Stimulated activated CD4-positive, alpha-beta T cell treated with anti-CD3 and anti-CD28 coated beads, Interleukin-4, amount 100 ng/mL, for 48 hours (primary cell): ENCODE data around the gene CALN1.
"Not testable (repeated sequence)": the region's sequence is repeated elsewhere in the genome, so short reads cannot be mapped to it uniquely, and the experiment has no call there.

ENCODE experiments used
- DNase-seq, 2 donors: peaks; one replicate each; pipeline ENCODE4 v3.0.0-alpha.2; 2020; ENCODE audit warnings: low read depth in 2 of 2

Gene CALN1

DNA sequence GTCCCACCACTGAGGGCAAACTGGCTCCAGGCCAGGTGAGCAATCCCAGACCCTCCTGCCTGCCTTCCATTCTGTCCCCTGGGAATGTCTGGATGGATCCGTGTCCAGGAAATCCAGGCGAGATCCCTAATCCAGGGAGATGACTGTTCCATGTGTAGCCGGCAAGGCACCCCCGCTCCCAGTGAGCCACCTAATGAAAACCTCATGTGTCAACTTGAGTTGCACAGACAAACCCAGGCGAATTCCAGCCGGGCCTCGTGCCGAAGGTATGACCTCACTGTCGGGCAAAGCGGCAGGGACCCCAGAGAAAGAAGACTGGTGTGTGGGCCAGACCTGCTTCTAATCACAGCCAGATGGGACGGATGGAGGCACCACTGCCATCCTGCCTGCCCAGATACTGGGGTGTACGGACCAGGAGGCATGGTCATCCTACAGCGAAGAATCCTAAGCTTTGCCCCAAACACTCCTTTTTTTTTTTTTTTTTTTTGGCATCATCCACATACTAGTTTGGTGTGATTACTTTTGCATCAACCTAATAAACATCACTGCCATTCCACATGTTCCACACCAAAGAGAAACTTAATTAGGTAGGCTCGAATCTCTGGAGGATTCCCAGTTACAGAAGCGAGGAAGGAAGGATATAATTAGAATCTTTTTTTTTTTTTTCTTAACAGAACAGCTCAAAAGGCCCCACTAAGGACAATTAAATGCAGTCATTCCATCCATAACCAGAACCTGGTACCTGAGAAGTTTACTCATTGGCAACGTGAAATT is 313.1 kb downstream of the CALN1 start:
- DNase-seq: no peak

DNA sequence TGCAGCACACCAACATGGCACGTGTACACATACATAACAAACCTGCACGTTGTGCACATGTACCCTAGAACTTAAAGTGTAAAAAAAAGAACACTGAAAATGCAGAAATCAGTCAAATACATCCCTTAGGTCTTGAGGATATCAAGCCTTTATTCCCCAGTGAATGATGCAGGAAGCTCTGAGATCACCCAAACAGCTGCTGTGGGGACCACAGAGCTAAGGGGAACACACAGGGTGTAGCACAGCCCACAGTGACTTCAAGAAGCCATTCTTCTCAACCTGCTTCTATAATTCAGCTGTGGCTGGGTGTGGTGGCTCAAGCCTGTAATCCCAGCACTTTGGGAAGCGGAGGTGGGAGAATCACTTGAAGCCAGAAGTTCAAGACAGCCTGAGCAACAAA is 314.9 kb downstream of the CALN1 start:
- DNase-seq: no peak

DNA sequence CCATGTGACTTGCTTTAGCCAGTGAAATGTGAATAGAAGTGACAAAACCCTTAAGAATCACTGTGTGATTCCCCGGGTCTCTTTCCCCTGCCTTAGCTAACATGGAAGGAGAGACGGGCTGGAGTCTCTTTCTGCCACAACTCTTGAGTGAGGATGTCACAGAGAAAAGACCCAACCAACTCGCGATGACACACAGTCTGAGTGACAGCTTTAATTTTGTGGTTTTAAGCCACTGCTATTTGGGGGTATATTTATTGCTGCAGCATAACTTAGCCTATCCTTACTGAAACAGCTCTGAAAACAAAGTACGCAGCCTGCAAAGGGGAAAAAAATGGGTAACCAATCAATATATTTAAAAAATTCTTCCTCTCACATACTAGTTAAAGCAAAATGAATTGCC is 319.4 kb downstream of the CALN1 start:
- DNase-seq: no peak

DNA sequence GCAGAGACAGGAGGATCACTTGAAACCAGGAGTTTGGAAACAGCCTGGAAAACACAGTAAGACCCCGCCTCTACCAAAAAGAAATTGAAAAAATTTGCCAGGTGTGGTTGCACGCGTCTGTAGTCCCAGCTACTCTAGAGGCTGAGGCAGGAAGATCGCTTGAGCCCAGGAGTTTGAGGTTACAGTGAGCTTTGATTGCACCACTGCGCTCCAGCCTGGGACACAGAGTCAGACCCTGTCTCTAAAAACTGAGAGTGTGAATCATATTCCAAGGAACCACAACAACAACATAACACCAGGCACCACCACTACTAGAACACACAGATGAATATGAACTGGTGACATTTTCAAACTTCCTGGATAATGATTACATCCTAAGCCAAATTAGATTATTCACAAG is 324.2 kb downstream of the CALN1 start:
- DNase-seq: no peak

DNA sequence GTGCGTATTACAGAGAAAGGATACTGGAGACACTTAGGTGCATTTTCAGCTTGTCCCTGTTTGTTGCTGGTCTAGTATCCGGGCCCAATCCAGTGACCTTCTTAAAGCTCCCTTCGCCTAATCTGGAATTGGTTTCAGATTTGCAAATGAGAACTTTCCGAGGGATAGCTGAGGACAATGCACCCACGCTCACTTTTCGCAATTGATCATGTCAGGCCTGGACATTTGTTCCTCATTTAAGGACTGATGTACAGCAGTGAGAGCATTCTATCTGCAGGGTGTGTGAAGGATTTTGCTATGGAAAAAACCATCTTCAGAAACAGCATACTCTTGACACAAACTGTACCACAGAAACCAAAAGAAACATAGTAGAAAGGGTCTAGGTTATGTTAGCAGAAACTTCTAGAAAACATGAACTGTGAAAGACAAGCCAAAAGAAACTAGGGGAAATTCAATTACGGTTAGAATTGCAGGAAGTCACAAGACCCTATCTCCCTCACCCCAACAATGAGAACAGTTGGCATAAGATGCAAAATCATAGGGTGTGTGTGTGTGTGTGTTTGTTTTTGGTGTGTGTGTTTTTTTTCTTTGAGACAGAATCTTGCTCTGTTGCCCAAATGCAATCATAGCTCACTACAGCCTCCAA is 331.1 kb downstream of the CALN1 start:
- no peak for DNase-seq

DNA sequence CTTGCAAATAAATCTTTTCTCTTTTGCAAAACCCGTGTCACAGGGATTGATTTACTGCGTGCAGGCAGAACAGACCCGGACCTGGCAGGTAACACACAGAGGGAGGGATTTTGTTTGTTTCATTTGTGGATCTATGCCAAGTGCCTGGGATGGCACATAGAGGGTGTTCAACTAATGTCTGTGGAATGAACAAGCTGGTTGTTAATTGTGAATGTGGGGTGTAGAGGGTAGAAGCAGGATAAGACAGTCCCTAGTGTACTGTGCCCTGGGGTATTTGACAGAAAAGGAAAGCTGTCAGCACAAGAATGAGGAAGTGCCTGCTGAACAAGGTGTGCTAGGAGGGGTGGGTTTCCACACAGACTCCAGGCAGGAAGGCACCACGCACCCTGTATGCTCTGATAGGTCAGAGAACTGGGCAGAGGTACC is 331.8 kb downstream of the CALN1 start:
- DNase-seq: no peak

DNA sequence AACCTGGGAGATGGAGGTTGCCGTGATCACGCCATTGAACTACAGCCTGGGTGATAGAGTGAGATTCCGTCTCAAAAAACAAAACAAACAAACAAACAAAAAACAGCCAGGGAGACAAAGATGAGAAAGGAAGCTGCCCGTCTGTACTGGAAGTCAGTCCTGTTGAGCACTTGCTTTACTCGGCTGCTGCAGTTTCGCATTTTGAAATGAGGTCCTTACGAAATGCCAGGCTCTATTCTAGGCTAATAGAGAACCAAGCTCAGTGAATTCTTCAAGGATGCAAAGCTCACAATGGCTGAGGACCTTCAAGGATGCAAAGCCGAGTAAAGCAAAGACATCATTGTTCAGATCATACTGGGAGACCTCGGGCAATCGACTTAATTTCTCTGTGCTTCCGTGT is 333.3 kb downstream of the CALN1 start:
- DNase-seq: no peak

DNA sequence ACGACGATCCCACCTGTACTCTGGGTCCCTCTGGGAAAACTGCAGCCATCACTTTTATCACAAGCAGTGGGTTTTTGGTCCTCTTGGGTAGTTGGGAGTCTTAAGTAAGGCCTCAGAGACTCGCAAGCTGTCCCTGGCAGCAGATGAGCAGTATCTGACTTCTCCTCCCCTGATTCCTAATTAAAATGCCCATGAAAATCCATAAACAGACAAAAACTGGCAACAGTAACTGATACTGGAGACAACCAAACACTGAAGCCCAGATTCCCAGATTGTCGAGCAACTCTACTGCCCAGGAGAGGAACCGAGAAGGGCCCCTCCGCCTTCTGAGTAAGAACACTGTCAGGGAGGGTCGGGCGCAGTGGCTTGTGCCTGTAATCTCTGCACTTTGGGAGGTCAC is 333.8 kb downstream of the CALN1 start:
- DNase-seq: no peak

DNA sequence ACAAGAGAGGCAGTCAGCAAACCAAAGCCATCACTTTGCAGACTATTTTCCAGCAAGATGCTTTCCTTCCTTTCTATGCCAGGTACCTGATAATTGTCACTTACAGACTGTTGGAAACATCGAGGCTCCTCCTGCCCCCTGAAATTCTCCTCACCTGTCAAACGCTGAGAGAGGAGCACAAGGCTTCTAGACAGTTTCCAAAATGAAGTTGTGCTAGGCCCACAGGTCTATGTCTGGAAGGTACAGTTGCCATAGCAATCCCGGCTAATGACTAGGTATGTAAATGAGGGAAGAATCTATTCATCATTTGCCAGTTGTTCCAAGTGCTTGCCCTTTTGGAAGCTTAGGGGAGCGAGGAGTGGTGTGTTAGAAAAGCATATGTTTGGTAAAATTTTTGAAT is 334.4 kb downstream of the CALN1 start:
- DNase-seq: no peak

DNA sequence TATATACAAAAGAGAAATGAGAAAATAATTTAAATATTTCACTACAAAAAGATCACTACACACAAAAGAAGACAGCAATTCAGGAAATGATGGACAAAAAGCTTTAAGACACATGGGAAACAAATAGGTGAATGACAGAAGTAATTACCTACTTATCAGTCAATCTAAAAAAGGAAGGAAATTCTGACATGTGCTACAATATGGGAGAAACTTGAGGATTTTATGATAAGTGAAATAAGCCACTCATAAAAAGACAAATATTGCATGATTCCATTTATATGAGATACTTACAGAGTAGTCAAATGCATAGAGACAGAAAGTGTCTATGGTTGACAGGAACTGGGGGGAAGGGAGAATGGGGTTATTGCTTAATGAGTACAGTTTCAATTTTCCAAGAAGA is 339.2 kb downstream of the CALN1 start:
- DNase-seq: no peak

DNA sequence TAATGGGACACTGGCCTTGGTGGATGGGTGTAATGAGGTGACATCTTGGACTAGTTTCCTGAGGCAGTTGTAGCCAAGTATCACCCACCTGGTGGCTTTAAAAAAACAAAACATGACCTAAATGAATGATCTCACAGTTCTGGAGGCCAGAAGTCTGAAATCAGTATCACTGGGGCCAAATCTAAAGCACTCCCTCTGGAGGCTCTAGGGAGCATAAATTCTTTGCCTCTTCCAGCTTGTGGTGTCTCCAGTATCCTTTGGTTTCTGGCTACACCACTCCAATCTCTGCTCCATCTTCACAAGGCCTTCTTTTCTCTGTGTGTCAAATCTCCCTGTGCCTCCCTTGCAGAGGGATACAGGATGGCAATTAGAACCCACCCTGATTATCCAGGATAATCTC is 342.9 kb downstream of the CALN1 start:
- DNase-seq: no peak

DNA sequence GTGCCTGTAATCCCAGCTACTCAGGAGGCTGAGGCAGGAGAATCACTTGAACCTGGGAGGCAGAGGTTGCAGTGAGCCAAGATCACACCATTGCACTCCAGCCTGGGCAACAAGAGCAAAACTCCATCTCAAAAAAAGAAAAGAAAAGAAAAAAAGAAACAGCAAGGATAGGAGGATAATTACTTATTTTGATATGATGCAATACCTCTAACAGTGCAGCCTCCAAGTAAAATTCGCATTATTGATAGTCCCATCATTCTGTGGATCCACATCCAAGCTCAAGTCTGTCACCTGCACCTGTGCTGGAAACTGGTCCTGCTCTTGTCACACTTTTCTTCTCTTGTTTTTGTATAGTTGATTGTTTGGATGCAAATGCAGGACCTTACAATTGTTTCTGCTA is 346.4 kb downstream of the CALN1 start:
- DNase-seq: not testable (repeated sequence)

DNA sequence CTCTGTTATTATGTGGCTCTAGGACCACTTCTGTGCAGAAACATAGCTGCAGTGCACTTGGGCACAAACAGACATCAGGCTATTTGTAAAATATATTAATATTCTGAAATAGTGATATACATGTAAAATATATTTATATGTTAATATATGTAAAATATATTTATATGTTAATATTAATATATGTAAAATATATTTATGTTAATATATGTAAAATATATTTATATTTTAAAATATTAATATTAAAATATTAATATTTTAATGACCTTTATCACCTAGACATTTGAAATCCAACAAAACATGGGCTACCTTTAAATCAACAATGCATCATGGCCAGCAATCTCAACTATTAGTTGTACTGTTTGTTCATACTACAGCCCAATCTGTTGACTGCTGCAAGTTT is 347.2 kb downstream of the CALN1 start:
- DNase-seq: no peak

DNA sequence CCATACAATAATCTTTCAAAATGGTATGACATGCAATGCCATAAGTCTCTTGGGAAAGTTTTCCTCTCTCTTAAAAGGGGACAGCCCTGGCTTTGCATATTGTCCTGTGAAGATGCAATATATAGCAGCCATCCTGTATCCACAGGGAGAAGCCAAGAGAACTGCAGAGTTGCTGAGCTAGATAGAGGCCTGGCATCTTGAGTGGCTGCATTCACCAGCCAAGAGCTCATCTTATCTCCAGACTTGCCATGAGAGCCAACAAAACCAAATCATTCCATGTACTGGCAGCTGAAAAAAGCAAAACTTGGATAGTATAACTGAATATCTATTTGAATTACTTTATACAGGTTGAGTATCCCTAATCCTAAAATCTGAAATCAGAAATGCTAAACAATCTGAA is 348.8 kb downstream of the CALN1 start:
- no peak for DNase-seq

DNA sequence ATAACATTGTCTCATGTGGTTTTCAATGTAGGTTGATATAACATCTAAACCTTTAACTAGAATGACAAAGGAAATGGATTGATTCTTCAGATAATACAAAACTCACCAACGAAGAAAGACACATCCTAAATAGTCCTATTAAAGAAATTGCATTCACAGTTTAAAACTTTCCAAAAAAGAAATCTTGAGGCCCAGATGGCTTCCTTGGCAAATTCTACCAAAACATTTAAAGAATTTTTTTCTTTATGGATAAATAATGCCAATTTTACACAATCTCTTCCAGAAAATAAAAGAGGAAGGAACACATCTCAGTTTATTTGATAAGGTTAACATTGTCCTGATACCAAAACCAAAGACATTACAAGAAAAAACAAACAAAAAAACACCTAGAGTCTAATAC is 349.5 kb downstream of the CALN1 start:
- no peak for DNase-seq

DNA sequence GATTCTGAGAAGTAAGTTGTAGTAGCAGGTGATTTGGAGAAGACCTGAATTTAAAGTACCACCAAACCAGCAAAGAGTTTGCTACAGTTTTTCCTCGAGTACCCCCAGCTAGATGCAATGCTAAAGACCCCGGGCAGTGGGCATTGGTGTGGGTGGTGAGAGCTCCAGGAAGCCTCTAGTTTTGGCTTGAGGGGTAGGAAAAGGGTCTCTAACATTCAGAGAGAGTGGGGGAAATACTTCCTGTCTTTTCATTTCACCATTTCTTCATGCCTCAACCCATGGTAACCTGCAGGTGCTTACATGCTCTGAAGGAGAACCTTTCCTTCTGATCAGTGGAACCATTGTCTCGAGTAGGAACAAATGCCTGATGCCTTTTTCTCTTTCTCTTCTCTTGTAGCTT is 352.2 kb downstream of the CALN1 start:
- DNase-seq: no peak

DNA sequence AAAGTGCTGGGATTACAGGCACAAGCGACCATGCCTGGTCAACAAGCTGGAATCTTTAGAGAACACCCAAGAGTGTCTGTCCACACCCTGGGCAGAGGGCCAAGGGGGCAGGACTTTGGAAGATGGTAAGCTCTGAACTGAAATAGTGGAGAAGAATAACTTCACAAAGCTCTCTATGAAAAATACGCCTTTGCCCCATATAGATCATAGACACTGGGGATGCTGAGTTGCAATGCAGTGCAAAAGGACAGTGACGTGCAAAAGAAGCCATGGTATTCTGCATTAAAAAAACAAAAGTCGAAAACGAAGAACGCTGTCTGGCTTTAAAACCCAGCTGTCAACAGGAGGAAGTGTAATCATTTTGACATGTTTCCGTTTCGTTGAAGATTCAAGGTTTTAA is 353.6 kb downstream of the CALN1 start:
- DNase-seq: no peak

DNA sequence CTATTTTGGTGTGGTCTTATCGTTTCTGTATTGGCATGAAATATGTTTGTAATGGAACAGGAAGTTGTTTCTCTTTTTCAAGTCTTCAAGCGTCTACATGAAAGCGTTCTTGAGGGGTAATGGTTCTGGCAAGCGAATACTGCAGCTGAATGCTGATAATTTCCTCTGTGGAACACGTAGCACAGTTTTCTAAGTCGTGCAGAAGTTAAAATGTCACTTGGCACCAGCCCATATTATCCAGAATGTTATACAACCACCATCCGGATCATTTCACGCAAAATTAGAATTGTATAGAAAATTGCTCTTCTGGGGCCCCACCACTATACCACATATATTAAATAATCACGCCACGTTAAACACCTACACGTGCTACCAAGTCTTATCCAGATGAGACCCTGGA is 354.3 kb downstream of the CALN1 start:
- DNase-seq: no peak

DNA sequence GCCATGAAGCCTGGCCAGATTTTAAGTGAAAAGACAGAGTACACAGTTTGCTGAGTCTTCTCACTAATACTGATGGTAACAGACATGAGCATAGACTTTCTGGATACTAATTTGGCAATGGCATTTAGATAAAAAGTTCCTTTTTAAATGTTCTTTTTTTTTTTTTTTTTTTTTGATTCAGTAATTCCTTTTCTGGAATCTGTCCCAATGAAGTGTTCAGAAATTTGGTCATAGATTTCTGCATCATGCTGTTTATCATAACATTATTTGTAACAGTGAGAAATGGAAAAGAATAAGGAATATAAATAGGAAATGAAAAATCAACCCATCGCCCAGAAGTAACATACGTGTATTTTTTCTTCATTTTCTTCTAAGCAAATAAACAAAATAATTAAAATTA is 354.9 kb downstream of the CALN1 start:
- no peak for DNase-seq

DNA sequence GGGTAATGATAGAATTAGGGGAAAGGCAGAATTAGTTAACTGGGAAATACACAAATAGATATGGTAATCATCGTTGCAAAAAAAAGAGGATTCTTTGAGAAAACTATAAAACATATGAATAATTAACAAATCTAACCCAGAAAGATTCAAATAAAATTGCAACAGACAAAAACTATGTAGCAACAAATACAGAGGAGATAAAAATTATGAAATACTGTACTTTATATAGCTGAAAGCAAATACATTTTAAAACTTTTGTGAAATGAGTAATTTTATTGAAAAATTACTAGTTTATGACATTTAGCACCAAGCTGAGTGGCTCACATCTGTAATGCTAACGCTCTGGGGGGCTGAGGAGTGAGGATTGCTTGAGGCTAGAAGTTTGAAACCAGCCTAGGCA is 356.7 kb downstream of the CALN1 start:
- no peak for DNase-seq

DNA sequence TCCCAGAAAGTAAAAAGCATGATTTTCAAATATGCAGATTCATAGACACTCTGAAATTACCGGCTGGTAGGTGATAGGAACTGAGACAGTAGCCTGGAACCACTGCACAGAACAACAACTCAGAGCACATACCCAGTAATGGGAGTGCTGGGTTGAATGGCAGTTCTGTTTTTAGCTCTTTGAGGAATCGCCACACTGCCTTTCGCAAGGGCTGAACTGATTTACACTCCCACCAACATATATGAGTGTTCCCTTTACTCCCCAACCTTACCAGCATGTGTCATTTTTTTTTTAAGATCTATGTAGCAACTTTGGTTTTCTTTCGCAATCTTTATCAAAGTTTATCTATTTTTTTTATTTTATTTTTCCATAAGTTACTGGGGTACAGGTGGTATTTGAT is 358.8 kb downstream of the CALN1 start:
- DNase-seq: no peak

DNA sequence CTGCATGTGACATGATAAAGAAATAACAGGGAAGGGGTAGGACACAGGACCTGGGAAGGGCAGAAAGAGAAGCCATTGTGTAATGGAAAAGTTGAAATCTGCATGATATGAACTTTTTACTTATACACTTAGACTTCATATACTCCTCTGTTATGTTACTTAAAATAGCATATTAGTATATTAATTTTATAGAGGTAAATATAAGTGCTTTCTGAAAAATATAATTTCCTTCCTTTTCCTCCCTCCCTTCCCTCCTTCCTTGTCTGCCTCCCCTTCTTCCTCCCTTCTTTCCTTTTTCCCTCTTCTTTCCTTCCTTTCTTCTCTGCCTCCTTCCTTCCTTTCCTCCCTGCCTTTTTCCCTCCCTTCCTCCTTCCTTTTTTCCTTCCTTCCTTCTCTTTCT is 363.7 kb downstream of the CALN1 start:
- DNase-seq: no peak

DNA sequence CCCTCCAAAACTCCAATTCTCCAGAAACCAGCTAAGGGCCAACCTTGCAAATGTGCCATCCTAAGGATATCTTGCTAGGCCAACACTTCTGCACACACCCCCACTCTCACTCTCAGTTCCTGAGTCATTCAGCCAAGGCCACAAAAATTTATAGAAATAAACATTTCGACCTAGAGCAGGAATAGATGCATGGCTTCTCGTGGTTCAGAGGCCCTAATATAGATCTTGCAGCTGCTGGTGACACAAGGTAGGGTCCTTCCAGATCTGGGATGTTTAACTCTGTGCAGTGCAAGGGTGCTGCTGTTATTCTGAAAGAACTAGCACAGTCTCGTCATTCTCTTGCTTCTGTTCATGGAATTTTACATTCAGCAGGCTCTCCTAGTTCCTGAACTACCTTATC is 369.3 kb downstream of the CALN1 start:
- DNase-seq: no peak

DNA sequence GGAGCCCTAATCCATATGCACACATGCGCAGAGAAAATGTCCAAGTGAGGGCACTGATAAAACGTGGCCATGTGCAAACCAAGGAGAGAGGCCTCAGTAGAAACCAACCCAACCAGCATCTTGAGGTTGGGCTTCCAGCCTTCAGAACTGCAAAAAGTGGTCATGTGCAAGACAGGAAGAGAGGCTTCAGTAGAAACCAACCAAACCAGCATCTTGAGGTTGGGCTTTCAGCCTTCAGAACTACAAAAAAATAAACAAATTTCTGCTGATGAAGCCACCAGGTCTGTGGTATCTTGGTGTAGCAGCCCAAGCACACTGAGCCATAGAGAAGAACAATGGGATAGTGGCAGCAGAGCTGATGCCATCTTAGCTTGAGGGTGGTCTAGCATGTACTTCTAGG is 371.5 kb downstream of the CALN1 start:
- DNase-seq: no peak
